T-helper 1 cell treated with Interleukin-12 subunit alpha and Interleukin-12 subunit beta and Interleukin-4 antibody, amounts not matched to agents 30 μg/mL and 1 μg/mL, for 36 hours (primary cell): ENCODE measurements around the gene FBXL7.

ENCODE experiments used
- H3K27ac Mint-ChIP-seq: one replicate; pipeline ENCODE4 v1.8.0; 2021; ENCODE audit warnings: mild to moderate bottlenecking, mixed read lengths
- H3K27me3 Mint-ChIP-seq: one replicate; pipeline ENCODE4 v1.8.0; 2021; ENCODE audit warnings: low read depth, mixed read lengths
- H3K36me3 Mint-ChIP-seq: one replicate; pipeline ENCODE4 v1.8.0; 2021; ENCODE audit warnings: low read depth, mixed read lengths
- H3K4me1 Mint-ChIP-seq: one replicate; pipeline ENCODE4 v1.8.0; 2021; ENCODE audit warnings: low read depth, mixed read lengths
- H3K4me3 Mint-ChIP-seq: one replicate; pipeline ENCODE4 v1.8.0; 2021; ENCODE audit warnings: mild to moderate bottlenecking, moderate library complexity, mixed read lengths
- H3K9me3 Mint-ChIP-seq: one replicate; pipeline ENCODE4 v1.8.0; 2021; ENCODE audit warnings: mixed read lengths

The FBXL7 gene

DNA sequence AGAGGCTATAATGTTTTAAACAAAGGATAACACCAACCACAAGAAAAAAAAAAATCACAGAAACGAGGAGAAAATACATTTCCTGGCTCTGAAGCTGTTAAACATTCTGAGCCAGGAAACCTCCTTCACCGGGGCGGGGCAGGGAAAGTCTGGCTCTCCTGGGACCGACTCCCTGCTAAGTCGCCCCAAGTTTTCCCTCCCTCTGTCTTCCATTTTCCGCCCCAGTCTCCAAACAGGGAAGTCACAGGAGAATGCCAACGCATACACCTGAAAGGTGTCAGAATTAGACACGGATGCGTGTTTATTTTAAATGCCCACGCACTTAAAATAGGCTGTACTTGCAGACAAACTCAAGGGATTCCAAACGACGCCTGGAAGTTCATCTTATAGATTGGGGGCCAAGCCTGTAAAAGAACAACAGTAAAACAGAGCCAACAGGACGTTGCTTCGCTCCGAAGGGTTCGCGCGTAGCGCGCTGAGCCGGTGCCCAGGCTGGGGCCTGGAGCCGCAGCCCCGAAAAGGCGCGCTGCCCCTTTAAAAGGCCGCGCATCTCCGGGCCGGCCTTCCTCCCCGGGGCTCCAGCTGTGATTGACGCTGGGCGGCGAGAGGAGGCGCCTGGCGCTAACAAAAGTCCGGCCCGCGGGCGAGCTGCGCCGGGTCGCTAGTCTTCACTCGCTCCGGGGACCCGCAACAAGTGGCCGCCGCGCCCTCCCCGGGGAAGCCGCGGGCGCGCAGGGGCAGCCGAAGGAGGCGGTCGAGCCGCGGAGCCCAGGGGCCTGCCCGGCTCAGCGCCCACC, at the start of gene FBXL7:
FBXL7 (plus strand) TSS at position 653 of the 797 bp plus-strand sequence.
- Mint-ChIP-seq H3K27ac (no peak within 1 kb of the TSS), H3K4me3 (no peak within 1 kb of the TSS), H3K9me3 (no peaks in the 10 kb centered on the region), H3K27me3 (peaks cover 38% of the 10 kb centered on the region), H3K36me3 (no peaks in the 10 kb centered on the region), H3K4me1 (no peaks in the 10 kb centered on the region)

- Mint-ChIP-seq H3K36me3 (no peaks in the 10 kb centered on the region), H3K4me3 (no peak overlapping the region), H3K9me3 (peaks cover 18% of the 10 kb centered on the region), H3K4me1 (no peaks in the 10 kb centered on the region), H3K27ac (no peak overlapping the region), H3K27me3 (no peaks in the 10 kb centered on the region)
These were observed 49.5 kb upstream of the FBXL7 start for GRCh38 chr5:15450473-15450872.

DNA sequence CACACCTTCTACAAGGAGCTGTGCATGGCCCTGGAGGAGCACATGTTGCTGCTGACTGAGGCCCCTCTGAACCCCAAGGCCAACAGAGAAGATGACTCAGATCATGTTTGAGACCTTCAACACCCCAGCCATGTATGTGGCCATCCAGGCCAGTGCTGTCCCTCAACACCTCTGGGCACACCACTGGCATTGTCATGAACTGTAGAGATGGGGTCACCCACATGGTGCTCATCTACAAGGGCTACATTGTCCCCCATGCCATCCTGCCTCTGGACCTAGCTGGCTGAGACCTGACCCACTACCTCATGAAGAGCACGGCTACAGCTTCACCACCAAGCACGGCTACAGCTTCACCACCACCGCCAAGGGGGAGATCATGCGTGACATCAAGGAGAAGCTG, 49.0 kb upstream of the FBXL7 start:
- Mint-ChIP-seq H3K4me1 (no peaks in the 10 kb centered on the region), H3K36me3 (no peaks in the 10 kb centered on the region), H3K9me3 (peaks cover 20% of the 10 kb centered on the region), H3K27ac (no peak overlapping the region), H3K27me3 (no peaks in the 10 kb centered on the region), H3K4me3 (no peak overlapping the region)

GRCh38 chr5:15452030-15452429, 48.0 kb upstream of the FBXL7 start:
- no peaks in the 10 kb centered on the region for H3K4me1 Mint-ChIP-seq
- no peak overlapping the region for H3K4me3 Mint-ChIP-seq
- H3K36me3 Mint-ChIP-seq, result no peaks in the 10 kb centered on the region
- H3K27me3 Mint-ChIP-seq, result no peaks in the 10 kb centered on the region
- H3K9me3 Mint-ChIP-seq, result peaks cover 24% of the 10 kb centered on the region
- no peak overlapping the region for H3K27ac Mint-ChIP-seq

- H3K27ac Mint-ChIP-seq, result no peak overlapping the region
- no peaks in the 10 kb centered on the region for H3K4me1 Mint-ChIP-seq
- peaks cover 25% of the 10 kb centered on the region for H3K9me3 Mint-ChIP-seq
- no peaks in the 10 kb centered on the region for H3K36me3 Mint-ChIP-seq
- no peak overlapping the region for H3K4me3 Mint-ChIP-seq
- no peaks in the 10 kb centered on the region for H3K27me3 Mint-ChIP-seq
These were observed 47.2 kb upstream of the FBXL7 start for GRCh38 chr5:15452781-15453180.

DNA sequence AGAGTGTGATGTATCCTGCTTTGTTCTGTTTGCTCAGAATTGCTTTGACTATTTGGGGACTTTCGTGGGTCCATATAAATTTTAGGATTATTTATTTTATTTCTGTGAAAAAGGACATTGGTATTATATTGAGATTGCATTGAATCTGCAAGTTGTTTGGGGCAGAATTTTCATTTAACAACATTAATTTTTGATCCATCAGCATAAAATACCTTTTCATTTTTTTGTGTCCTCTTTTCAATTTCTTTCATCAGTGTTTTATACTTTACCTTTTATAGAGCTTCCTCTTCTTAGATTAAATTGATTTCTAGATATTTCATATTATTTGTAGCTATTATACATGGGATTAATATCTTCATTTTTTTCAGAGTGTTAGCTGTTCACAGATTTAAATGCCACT, 40.8 kb upstream of the FBXL7 start:
- Mint-ChIP-seq H3K4me3 (no peak overlapping the region), H3K27me3 (no peaks in the 10 kb centered on the region), H3K36me3 (no peaks in the 10 kb centered on the region), H3K27ac (no peak overlapping the region), H3K9me3 (peaks cover 15% of the 10 kb centered on the region), H3K4me1 (no peaks in the 10 kb centered on the region)

DNA sequence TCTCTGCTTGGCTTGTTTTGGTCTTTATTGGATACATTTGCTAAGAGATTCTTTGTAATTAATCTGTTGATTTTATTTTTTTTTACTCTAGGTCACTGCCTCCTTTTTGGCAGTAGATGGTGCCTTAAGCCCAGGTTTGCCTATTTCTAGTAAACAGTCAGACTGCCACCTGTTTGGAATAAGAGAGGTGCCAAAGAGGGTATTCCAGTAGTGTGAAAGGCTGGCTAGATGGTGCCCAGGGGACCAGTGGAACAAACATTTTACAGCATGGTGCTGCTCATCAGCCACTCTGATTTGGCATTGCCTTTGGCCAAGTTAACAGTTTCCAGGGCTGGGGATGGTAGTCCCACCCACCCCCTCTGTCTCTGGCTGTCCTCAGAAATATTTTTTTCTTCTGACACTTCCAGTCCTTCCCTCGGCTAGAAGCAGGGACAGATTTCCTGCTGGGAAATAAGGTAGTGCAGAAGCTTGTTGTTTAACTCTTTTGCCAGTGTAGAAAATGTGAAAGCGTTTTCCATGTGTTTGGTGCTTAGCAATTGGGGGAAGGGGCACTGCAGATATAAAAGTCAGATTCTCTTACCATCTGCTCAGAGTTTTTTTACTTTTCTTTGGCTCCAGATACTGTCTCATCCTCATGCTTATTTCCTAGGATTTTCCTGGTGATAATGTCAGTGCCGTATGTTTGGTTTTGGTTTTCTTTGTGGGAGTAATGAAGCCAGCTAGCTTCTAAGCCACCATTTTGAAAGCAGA, 36.6 kb upstream of the FBXL7 start:
- H3K27ac Mint-ChIP-seq, result no peak overlapping the region
- no peaks in the 10 kb centered on the region for H3K36me3 Mint-ChIP-seq
- H3K27me3 Mint-ChIP-seq, result no peaks in the 10 kb centered on the region
- H3K4me3 Mint-ChIP-seq, result no peak overlapping the region
- H3K9me3 Mint-ChIP-seq, result peaks cover 3% of the 10 kb centered on the region
- no peaks in the 10 kb centered on the region for H3K4me1 Mint-ChIP-seq

- Mint-ChIP-seq H3K9me3 (peaks cover 12% of the 10 kb centered on the region), H3K36me3 (no peaks in the 10 kb centered on the region), H3K4me3 (no peak overlapping the region), H3K27me3 (no peaks in the 10 kb centered on the region), H3K27ac (no peak overlapping the region), H3K4me1 (no peaks in the 10 kb centered on the region)
These were observed 27.9 kb upstream of the FBXL7 start for GRCh38 chr5:15472116-15472515.

- no peaks in the 10 kb centered on the region for H3K36me3 Mint-ChIP-seq
- H3K4me3 Mint-ChIP-seq, result no peak overlapping the region
- no peaks in the 10 kb centered on the region for H3K4me1 Mint-ChIP-seq
- H3K9me3 Mint-ChIP-seq, result peaks cover 22% of the 10 kb centered on the region
- no peak overlapping the region for H3K27ac Mint-ChIP-seq
- H3K27me3 Mint-ChIP-seq, result no peaks in the 10 kb centered on the region
These were observed 25.7 kb upstream of the FBXL7 start for GRCh38 chr5:15474143-15474719.

- Mint-ChIP-seq H3K36me3 (no peaks in the 10 kb centered on the region), H3K27me3 (no peaks in the 10 kb centered on the region), H3K4me3 (no peak overlapping the region), H3K4me1 (no peaks in the 10 kb centered on the region), H3K27ac (no peak overlapping the region), H3K9me3 (peaks cover 16% of the 10 kb centered on the region)
These were observed 24.6 kb upstream of the FBXL7 start for GRCh38 chr5:15475367-15475766.

- Mint-ChIP-seq H3K27ac (no peak overlapping the region), H3K4me3 (no peak overlapping the region), H3K36me3 (no peaks in the 10 kb centered on the region), H3K27me3 (no peaks in the 10 kb centered on the region), H3K4me1 (no peaks in the 10 kb centered on the region), H3K9me3 (peaks cover 22% of the 10 kb centered on the region)
These were observed 23.0 kb upstream of the FBXL7 start for GRCh38 chr5:15476977-15477376.

GRCh38 chr5:15480436-15480835, 19.5 kb upstream of the FBXL7 start:
- H3K27me3 Mint-ChIP-seq, result no peaks in the 10 kb centered on the region
- no peak overlapping the region for H3K27ac Mint-ChIP-seq
- H3K36me3 Mint-ChIP-seq, result no peaks in the 10 kb centered on the region
- H3K4me3 Mint-ChIP-seq, result no peak overlapping the region
- peaks cover 17% of the 10 kb centered on the region for H3K9me3 Mint-ChIP-seq
- H3K4me1 Mint-ChIP-seq, result no peaks in the 10 kb centered on the region

GRCh38 chr5:15483351-15484097, 16.5 kb upstream of the FBXL7 start:
- Mint-ChIP-seq H3K27me3 (no peaks in the 10 kb centered on the region), H3K27ac (no peak overlapping the region)

DNA sequence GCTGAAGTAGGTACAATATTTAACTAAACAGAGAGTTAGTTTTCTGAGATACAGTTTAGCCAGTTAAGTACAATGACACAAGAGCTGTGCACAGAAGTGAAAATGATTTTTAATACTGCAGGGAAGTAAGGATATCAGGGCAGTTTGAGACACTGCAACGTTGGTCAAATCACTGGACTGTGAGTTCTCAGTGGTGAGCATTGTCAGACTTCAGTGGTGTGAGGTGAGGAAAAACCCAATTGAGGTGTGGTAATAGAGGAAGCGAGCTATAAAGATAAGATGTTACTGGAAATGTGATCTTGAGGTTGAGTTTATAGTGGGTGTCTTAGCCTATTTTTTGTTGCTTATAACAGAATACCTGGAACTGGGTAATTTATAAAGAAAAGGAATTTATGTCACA, 12.8 kb upstream of the FBXL7 start:
- no peaks in the 10 kb centered on the region for H3K36me3 Mint-ChIP-seq
- no peaks in the 10 kb centered on the region for H3K4me1 Mint-ChIP-seq
- no peaks in the 10 kb centered on the region for H3K27me3 Mint-ChIP-seq
- H3K27ac Mint-ChIP-seq, result no peak overlapping the region
- no peak overlapping the region for H3K4me3 Mint-ChIP-seq
- H3K9me3 Mint-ChIP-seq, result peaks cover 4% of the 10 kb centered on the region

More at GRCh38 chr5:15483351-15484097, 16.5 kb upstream of the FBXL7 start:
- H3K9me3 Mint-ChIP-seq, result peaks cover 9% of the 10 kb centered on the region
- H3K4me3 Mint-ChIP-seq, result no peak overlapping the region
- no peaks in the 10 kb centered on the region for H3K36me3 Mint-ChIP-seq
- no peaks in the 10 kb centered on the region for H3K4me1 Mint-ChIP-seq
